Skeletal muscle cell (primary cell): ENCODE results near the gene CKB.
A peak's percentile ranks its signal among the peaks of the same experiment; 100 is the strongest.

Source experiments
- DNase-seq: peaks from one replicate; pipeline ENCODE4 v3.0.0-alpha.2; 2010; ENCODE audit warnings: low read depth
- H3K4me3 ChIP-seq: 2 replicates; pipeline ENCODE4 v1.5.1; 2011; ENCODE audit warnings: low read depth, mild to moderate bottlenecking, control low read depth, low read length, moderate library complexity

The CKB gene

DNA sequence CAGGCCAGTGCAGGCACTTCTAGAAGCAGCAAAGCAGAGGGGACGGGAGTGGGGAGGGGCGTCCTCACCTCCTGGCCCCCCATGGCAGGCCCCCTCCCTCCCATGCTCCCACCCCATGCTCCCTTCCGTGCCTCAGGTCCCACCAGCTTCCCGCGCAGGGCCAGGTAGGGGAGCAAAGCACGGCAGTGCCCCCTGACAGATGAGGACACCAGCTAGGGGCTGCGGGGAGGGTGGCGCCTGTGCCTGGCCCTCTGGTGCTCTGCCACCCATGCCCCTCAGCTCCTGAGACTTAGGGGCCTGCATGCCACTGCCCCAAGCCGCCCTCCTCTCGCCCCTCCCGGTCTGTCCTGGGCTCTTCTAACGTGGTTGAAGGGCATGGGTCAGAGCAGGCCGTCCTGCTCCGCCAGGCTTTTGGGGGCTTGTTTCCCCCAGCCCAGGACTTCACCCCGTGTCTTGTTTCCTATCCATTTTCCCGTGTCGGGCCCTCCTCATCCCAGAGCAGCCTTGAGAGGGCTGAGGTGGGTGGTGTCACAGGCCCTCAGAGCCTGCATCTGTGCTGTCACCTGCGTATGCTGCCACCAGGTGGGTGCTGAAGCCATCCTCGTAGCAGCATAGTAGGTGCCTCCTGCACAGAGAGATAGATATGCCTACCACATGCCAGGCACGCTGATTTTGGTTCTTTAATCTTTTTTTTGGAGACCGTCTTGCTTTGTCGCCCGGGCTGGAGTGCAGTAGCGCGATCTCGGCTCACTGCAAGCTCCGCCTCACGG, 16.6 kb upstream of the CKB start:
- no peak overlapping the region for H3K4me3 ChIP-seq
- DNase-seq, result no peak

DNA sequence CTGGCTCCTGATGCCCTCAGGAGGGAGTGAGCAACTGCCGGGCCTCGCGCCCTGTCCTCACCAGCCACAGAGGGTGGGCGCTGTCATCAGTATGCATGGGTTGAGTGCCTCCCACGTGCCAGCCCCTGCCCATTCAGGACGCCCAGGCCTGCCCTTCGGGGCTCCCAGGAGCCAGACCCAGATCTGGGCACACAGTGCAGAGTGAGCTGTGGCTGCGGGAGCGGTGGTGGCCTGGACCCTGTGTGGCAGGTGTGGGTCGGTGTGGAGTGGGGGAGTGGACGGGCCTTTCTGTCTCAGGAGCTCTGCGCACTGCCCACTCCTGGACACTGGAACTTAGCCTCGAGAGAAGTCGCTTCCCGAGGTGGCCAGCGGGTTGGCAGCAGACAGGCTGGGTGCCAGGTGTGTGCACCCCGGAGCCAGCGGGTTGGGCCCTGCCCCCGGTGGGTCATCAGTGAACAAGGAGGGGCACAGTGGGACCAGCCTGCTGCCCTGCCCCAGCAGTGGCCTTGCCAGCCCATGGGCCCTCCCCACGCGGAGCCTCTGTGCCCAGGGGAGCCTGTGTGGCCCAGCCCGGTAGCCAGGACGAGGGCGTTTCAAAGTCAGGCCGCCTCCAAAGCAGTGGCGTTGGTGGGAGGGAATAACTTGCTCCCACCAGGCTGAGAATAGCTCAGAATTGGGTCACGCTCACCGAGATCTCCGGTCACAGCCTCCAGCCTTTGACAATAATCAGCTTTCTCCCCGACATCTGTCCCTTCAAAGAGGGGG, 15.8 kb upstream of the CKB start:
- DNase-seq, result no peak
- H3K4me3 ChIP-seq, result no peak overlapping the region

DNA sequence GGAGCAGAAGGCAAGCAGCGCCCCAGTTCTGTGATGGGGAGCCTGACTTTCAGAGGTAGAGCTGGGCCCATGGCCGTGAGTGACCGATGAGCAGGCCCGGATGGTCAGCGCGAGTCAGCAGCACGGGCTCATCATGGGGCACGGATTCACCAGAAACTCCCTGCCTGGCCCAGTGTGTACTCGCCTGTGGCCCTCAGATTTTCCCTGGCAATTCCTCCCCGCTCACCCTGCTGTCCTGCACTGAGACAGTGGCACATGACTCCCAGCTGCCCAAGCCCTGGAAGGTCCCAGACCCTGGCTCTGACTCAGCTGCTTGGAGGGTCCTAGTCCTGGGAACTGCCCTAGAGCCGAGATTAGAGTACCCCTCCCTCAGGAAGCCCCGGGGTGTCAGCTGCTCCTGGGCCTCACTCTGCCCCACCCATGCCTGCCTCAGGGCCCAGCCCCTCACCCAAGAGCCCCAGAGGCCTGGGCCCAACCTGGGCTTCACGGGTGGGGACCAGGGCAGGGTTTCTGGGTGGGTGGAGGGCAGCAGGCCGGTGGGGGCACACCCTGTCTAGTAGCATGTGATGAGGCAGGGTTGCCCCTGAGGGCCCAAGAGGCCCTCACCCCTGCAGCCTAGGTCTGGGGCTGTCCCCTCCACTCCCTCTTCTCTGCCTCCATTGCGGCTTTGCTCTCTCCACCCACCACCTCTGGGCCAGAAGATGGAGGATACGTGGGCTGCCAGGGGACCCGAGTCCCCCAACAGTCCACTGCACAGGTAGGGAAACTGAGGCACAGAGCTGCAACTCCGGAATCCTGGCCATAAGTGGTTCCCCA, 14.8 kb upstream of the CKB start:
- DNase-seq, result no peak
- H3K4me3 ChIP-seq, result no peak overlapping the region

DNA sequence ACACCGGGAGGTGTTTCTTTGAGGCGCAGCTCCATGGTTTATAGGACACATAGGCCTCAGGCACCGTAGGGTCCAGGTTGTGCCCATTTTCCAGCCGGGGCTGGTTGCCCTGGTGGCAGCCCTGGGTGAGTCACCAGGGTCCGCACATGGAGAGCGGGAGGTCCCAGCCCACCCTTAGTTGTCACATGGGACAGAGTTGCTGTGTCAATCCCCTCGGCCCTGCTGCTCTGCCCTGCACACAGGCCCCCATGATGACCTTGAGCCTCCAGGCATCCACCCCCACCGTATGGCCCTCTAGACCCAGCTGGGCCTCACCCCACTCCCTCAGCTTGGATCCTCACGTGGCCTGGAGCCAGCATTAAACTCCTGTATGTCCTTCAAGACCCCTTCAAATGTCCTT, 14.1 kb upstream of the CKB start:
- no peak overlapping the region for H3K4me3 ChIP-seq
- no peak for DNase-seq

DNA sequence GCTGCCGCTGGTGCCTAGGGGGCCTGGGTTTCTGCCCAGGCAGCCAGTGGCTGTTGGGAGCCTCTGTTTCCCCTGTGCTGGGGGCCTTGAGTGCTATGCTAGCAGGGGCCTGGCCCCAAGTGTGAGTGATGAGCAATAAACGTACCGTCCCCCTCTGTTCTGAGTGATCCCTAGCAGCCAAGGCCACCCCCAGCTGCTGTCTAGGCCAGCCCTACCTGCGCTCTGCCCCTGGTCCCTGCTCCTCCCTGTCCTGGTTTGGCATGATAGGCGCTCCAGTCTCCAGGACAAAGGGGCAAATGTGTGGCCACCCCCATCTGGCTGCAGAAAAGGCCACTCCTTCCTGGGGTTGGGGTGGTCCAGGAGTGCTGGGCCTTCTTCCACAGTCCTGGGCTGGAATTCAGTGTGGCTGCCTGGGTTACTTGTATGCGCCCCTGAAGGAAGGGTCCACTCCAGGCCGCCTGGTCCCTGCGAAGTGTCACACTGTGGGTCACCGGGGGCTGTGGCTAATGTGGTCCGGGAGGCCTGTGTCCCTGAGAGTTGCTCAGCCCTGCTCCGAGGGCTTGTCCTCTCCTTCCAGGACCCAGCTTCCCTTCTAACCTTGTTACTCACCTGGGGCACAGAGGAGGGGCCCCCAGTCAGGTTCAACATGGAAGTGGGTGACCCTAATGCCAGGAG, 13.4 kb upstream of the CKB start:
- no peak overlapping the region for H3K4me3 ChIP-seq
- no peak for DNase-seq

DNA sequence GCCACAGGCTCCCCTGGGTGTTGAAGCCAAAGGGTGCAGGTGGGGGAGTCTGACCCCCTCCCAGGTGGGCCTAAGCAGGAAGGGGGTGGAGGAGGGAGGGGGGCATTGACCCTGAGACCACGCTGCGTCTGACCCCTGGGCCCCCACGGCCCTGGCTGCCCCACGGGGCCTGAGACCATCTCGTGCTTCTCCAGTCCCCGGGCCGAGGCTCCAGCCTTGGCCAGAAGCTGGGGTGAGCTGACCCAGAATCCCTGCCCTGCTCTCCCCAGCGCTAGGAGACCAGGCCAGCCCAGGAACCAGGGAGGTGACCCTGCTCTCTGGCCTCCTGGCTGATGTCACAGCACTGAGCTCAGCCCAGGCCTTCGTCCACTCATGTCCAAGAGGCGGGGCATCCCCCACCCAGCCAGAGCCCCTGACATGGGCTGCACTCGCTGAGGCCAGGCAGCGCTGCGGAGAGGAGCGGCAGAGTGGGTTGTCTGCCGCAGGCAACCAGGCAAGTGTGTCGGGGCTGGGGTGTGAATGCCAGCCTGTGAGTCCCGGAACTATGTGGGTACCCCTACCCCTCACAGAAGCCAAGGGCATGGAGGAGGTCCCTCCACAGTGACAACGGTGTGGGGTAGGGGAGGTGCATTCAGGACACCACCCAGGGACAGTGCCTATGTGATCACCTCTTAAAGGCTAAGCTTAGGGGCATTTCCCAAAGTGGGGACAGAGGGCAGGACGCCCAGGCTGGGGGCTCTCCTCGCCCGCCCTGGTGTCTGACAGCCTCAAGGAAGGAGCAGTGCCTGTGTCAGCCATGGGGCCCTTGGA, 12.7 kb upstream of the CKB start:
- no peak for DNase-seq

DNA sequence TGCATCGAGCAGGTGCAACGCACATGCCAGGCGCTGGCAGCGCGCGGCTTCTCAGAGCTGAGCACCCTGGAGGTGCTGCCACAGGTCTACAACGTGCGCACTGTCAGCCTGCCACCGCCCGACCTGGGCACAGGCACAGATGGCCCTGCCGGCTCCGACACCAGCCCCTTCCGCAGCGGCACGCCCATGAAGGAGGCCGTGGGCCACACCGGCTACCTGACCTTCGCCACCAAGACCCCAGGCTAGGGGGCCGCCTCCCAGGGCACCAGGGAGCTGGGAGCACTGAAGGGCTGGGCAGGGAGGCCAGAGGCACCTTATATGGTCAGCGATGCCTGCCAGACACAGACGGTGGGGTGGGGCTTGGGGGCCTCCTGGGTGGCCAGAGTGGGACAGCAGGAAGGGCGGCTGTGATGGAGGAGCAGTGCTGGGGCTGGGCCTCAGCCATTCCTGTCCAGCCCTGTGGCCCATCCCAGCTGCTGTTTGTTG, 12.0 kb upstream of the CKB start:
- no peak for DNase-seq
- H3K4me3 ChIP-seq, result no peak overlapping the region

More for the DNA sequence above, 12.7 kb upstream of the CKB start:
- no peak overlapping the region for H3K4me3 ChIP-seq

DNA sequence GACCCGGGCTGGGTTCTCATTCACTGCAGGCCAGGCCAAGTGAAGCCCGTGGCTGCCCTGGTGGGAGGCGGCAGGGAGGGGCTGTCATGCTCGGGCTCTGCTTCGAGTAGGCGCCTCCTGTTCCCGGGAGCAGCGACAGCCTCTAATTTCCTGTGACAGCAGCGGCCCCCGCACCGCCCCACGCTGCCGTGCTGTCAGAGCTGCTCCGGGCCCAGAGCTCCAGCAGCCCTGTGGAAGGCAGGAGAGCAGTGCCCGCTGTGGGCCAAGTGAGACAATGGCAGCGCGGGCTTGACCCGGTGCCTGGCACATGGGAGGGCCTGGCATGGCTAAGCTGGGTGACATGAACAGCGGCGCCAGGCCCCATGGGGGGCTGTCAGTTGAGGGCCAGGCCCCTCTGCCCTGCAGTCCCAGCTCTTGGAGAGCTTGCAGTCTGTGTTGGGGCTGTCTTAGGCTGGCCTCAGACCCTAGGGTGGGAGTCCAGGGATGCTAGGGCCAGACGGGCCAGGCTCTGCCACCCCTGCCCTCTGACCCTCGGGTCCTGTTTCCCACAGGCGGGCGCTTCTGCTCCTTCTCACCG, 11.5 kb upstream of the CKB start:
- no peak overlapping the region for H3K4me3 ChIP-seq
- no peak for DNase-seq

DNA sequence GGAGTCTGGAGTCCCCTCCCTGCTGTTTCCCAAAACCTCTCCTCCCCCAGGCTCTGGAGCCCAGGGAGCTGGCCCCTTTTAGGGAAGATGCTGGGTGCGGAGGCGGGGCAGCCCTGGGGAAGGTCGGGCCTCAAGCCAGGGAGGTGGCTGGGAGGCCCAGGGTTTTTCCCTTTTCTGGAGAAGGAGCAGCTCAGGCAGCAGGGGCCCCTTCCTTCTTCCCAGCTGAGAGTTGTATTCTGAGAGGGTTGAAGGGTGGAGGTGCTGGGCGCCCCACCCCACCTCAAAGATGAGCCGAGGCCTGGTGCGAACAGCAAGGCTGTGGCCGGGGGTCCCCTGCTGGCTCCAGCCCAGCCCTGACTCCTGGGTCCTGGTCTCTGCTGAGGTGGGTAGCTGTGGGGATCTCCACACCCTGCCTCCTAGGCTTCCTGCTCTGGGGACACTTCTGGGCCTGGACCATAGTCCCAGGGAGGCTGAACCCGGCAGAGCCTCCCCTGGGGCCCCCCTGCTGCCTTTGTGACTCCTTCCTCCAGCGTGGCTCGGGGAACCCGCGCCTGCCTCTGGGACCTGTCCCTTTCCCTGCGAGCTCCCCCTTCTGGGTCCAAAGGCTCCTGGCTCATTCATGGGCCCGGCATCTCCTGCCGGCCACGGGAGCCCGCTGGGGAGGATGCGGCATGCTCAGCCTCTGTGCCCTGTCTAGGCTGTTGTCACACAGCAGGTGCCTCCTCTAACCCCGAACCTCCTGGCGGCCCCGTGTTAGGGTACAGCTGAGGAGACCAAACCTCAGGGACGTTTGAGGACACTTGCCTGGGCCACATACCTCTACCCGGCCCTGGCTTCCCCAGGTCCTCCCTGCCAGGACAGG, 10.7 kb upstream of the CKB start:
- H3K4me3 ChIP-seq, result no peak overlapping the region
- no peak for DNase-seq

DNA sequence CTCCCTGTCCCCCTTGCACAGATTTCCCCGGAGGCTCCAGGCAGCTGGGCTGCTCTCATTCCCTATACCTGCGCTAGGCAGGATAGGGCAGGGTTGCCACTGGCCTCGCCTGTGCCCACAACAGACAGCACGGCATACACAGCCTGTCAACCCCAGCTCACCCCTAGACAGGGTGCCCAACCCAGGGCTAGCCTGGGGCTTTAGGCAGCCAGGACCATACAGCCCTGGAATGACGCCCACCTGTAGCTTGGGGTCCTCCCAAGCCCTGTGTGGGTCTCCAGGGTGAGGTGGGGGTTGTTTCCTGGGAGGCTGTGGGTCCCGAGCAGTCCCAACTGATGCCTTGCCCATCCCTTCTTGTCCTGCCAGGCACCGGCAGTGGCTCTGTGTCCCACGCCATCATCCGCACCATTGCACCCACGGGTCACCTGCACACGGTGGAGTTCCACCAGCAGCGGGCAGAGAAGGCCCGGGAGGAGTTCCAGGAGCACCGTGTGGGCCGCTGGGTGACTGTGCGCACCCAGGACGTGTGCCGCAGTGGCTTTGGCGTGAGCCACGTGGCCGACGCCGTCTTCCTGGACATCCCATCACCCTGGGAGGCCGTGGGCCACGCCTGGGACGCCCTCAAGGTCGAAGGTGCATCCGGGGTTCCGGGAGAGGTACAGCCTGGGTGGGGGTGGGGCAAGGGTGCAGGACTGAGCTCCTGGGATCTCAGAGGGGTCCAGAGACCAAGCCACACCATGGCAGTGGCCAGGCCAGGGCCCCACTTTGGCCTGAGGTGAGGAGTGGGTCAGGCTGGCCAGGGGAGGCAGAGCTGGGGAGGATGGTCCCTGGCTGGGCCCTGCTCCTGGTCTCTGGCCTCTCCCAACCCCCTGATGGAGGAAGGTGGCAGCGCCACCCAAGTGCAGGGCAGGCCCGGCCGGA, 9.8 kb upstream of the CKB start:
- no peak for DNase-seq
- no peak overlapping the region for H3K4me3 ChIP-seq

DNA sequence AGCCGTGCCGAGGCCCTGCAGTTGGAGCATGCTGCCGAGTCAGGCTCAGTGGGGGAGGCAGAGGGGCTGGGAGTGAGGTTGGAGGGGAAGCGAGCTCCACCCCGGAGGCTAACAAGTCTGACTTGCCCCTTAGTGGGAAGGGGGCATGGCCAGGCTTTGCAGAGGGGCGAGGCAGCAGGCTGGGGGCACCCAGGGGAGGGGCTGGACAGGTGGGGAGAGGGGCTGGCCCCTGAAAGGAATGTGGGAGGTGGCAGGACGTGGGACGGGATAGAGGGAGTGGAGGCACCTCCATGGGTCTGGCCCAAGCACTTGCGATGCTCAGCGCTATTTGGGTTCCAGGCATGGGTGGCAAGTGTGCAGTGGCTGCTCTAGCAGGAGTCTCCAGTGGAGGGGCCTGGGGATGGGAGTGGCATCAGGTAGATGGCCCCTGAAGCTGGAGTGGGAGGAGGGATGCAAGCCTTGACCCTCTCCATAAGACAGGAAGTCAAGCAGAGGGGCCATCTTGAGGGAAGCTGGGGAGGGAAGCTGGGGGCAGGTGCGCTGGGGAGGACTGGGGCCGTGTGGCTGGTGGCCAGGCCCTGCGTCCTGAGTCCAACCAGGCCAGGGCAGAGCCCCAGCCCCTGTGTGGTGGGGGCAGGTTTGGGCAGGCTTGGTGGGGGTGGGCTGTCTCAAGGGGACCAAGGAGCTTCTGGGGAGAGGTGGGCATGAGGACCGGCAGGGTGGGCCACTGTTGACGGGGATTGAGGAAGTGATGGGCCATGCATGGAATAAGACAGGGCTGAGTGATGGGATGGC, 9.0 kb upstream of the CKB start:
- no peak for DNase-seq

DNA sequence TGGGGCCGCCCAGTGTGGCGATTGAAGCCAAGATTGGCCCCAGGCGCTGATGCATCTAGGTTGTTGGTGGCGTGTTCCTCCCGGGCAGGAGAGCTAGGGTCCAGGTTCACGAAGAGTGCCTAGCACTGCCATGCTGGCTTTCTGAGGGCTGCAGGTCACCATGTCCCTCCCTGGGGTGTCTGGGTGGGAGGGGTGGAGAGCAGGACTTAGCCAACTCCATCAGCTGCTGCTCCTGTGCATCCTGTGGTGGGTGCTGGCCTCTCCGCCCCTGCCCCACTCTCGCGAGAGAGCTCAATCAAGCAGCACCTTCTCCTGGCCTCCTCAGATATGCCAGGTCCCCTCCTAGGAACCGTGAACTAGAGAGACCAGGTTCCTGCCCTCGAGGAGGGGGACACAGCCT, 8.2 kb upstream of the CKB start:
- DNase-seq, result no peak
- H3K4me3 ChIP-seq, result no peak overlapping the region

More for the DNA sequence above, 9.0 kb upstream of the CKB start:
- H3K4me3 ChIP-seq, result no peak overlapping the region

DNA sequence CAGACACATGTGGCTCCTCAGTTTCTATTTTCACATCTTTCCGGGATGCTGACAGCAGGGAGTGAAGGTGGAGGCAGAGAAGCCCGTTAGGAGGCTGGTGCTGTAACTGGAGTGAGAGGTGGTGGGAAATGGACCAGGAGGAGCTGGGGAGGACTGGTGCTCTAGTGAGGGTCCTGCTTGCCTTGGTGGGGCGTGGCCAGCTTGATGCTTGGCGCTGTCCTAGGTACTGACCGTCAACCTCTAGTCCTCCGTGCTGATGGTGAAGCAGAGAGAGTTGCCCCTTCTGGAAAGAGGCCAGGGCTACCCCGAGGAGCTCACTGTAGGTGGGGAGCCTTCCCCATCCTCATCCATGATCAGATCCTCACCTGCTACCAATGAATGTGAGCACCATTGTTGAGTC, 7.8 kb upstream of the CKB start:
- no peak for DNase-seq

DNA sequence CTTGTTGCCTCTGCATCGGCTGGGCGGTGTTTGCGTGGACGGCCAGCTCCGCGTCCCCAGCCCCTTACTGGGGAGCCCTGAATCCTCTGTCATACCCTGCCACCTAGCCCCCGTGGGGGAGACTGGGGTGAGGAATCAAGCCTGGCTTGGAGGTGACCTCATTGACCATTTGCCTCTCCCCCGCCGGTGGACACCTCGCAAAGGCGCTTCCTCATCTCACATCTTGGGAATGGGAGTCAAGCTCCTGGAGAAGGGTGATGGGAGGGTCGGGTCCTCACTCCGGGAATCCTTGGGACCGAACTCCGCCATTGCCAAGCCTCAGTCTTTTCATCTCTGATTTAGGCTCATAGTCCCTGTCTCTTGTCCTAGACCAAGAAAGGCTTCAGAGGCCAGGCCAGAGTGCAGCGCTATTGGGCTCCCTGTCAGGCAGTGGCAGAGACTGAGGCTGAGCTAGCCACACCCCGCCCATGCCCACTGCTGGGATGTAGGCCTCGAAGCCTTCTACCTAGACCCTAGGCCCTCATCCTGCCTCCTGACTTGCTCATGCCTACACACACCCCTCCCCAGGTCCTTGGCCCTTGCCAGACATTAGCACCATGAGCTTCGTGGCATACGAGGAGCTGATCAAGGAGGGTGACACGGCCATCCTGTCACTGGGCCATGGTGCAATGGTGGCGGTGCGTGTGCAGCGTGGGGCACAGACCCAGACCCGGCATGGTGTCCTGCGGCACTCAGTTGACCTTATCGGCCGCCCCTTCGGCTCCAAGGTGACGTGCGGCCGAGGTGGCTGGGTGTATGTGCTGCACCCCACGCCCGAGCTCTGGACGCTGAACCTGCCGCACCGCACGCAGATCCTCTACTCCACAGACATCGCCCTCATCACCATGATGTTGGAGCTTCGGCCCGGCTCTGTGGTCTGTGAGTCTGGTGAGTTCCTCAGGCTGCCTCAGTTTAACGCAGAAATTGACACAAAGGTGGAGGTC, 7.0 kb upstream of the CKB start:
- DNase-seq, result no peak
- H3K4me3 ChIP-seq, result peak overlapping the region; percentile 71

More for the DNA sequence above, 7.8 kb upstream of the CKB start:
- H3K4me3 ChIP-seq, result peak overlapping the region; percentile 71
